OCI-LY3 (cell line): ENCODE measurements around the gene TCAIM.

Experiments
- H2AFZ ChIP-seq: fragments of 200-600, 300-600 bp; shearing (Covaris generic); 2 replicates; pipeline ENCODE4 v1.6.0; 2014; ENCODE audit warnings: antibody characterized with exemption, low read depth, low read length
- H3K27ac ChIP-seq: fragments of 200-600, 300-600 bp; sonication (generic); 2 replicates; pipeline ENCODE4 v1.5.1; 2014; ENCODE audit warnings: mild to moderate bottlenecking, low read length, moderate library complexity, mixed read lengths
- H3K27me3 ChIP-seq: fragments of 200-600, 300-600 bp; sonication (generic); 2 replicates; pipeline ENCODE4 v1.6.1; 2014; ENCODE audit warnings: low read depth, low read length, mixed read lengths
- H3K36me3 ChIP-seq: fragments of 200-600, 300-600 bp; sonication (generic); replicated peaks from 2 replicates; pipeline ENCODE3; 2014; ENCODE audit warnings: low read depth, low read length, mixed read lengths
- H3K4me1 ChIP-seq: fragments of 300-600, 200-600 bp; sonication (generic); 2 replicates; pipeline ENCODE4 v1.6.1; 2014; ENCODE audit warnings: low read length, mixed read lengths
- H3K4me2 ChIP-seq: fragments of 200-600, 300-600 bp; sonication (generic); 2 replicates; pipeline ENCODE4 v1.6.1; 2014; ENCODE audit warnings: low read length, mixed read lengths
- H3K4me3 ChIP-seq: fragments of 300-600, 200-600 bp; sonication (generic); 2 replicates; pipeline ENCODE4 v1.5.1; 2014; ENCODE audit warnings: antibody characterized with exemption, mild to moderate bottlenecking, low read length, moderate library complexity
- H3K79me2 ChIP-seq: fragments of 300-600, 200-600 bp; shearing (Covaris generic); 2 replicates; pipeline ENCODE4 v1.6.1; 2014; ENCODE audit warnings: mild to moderate bottlenecking, low read length, mixed read lengths
- H3K9ac ChIP-seq: fragments of 300-600, 200-600 bp; shearing (Covaris generic); 2 replicates; pipeline ENCODE4 v1.6.0; 2014; ENCODE audit warnings: mild to moderate bottlenecking, low read length, moderate library complexity
- H3K9me3 ChIP-seq: fragments of 200-600, 300-600 bp; shearing (Covaris generic); 2 replicates; pipeline ENCODE4 v1.6.1; 2014; ENCODE audit warnings: low read length, mixed read lengths; ENCODE audit not compliant: insufficient read depth
- H4K20me1 ChIP-seq: fragments of 200-600, 300-600 bp; sonication (generic); 2 replicates; pipeline ENCODE4 v1.6.1; 2016; ENCODE audit warnings: low read length, mixed read lengths; ENCODE audit not compliant: insufficient read depth
- EZH2phosphoT487 ChIP-seq: fragments of 200-600 bp; shearing (Covaris generic); IDR thresholded peaks from 2 replicates; pipeline ENCODE4 v1.6.1; 2018; ENCODE audit warnings: antibody characterized with exemption, mixed run types, low read depth
- TF ChIP-seq, protein P1 (sequence below): fragments of 200-600, 300-600 bp; sonication (generic); IDR thresholded peaks from 2 replicates; pipeline ENCODE4 v1.5.1; 2014; ENCODE audit warnings: antibody characterized with exemption, low read length, low read depth

Gene TCAIM

DNA sequence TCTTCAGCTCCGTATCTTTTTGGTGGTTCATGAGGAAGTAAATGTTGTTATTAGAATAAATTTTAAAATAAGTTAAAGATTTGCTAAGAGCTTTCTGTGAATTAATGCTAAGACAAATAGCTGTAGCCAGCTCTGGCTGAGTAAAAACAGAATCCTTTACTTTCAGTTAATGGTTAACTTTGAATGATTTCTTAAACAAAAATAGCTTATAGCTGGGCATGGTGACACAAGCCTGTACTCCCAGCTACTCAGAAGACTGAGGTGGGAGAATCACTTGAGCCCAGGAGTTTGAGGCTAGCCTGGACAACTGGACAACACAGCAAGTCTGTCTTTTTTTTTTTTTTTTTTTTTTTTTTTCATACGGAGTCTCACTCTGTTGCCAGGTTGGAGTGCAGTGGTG is 25.0 kb downstream of the TCAIM start:
- no peak for TF ChIP-seq EZH2phosphoT487
- TF ChIP-seq, protein P1, sequence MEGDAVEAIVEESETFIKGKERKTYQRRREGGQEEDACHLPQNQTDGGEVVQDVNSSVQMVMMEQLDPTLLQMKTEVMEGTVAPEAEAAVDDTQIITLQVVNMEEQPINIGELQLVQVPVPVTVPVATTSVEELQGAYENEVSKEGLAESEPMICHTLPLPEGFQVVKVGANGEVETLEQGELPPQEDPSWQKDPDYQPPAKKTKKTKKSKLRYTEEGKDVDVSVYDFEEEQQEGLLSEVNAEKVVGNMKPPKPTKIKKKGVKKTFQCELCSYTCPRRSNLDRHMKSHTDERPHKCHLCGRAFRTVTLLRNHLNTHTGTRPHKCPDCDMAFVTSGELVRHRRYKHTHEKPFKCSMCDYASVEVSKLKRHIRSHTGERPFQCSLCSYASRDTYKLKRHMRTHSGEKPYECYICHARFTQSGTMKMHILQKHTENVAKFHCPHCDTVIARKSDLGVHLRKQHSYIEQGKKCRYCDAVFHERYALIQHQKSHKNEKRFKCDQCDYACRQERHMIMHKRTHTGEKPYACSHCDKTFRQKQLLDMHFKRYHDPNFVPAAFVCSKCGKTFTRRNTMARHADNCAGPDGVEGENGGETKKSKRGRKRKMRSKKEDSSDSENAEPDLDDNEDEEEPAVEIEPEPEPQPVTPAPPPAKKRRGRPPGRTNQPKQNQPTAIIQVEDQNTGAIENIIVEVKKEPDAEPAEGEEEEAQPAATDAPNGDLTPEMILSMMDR = no peak
- Histone ChIP-seq H3K9ac (no peak overlapping the region; the same call in 1 of the 2 replicates), H3K4me3 (no peak overlapping the region; the same call in 1 of the 2 replicates)

DNA sequence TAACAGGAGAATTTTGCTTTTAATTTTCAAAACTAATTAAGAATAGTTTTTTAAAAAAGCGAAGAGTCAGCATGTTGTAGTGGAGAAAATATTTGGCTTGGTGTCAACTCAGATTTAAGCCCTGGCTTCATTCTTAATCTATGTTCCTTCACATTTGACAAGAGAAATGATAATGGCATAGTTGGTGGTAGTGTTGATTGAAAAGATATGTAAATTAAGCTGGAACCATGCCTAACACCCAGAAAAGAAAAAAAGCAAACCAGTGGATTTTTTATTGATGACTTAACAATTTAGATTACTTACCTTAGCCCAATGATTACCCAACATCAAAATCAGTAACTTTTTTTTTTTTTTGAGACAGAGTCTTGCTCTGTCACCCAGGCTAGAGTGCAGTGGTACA is 27.4 kb downstream of the TCAIM start:
- H3K4me3 ChIP-seq = no peak overlapping the region
- TF ChIP-seq, protein P1 = no peak
- TF ChIP-seq EZH2phosphoT487 = no peak
- no peaks in the 10 kb centered on the region for H4K20me1 ChIP-seq

More for the DNA sequence above, 25.0 kb downstream of the TCAIM start:
- Histone ChIP-seq H4K20me1 (no peaks in the 10 kb centered on the region), H2AFZ (no peak overlapping the region), H3K27me3 (no peaks in the 10 kb centered on the region), H3K4me1 (peaks cover 22% of the 10 kb centered on the region), H3K27ac (no peak overlapping the region), H3K79me2 (no peaks in the 10 kb centered on the region), H3K9me3 (no peaks in the 10 kb centered on the region), H3K36me3 (no peaks in the 10 kb centered on the region), H3K4me2 (peak overlapping the region; percentile 46)

DNA sequence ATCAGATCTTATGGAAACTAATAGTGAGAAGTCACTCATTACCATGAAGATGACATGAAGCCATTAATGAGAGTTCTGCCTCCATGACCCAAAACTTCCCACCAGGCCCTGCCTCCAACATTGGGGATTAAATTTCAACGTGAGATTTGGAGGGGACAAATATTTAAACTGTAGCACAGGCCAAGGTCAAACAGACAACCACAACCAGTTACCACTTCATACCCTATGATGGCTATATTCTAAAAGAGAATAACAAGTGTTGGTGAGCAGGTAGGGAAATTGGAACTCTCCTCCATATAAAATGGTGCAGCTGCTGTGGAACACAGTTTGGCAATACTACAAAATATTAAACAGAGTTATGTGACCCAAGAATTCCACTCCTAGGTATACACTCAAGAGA is 36.9 kb downstream of the TCAIM start:
- no peak overlapping the region for H3K4me3 ChIP-seq
- H3K9ac ChIP-seq = no peak overlapping the region
- H3K27me3 ChIP-seq = no peaks in the 10 kb centered on the region
- H2AFZ ChIP-seq = no peak overlapping the region
- no peak overlapping the region for H3K4me2 ChIP-seq
- no peaks in the 10 kb centered on the region for H3K4me1 ChIP-seq
- H3K79me2 ChIP-seq = no peaks in the 10 kb centered on the region
- no peaks in the 10 kb centered on the region for H4K20me1 ChIP-seq
- H3K36me3 ChIP-seq = peaks cover 4% of the 10 kb centered on the region
- TF ChIP-seq, protein P1 = no peak
- TF ChIP-seq EZH2phosphoT487 = no peak
- no peak overlapping the region for H3K27ac ChIP-seq
- no peaks in the 10 kb centered on the region for H3K9me3 ChIP-seq

More for the DNA sequence above, 27.4 kb downstream of the TCAIM start:
- H3K9ac ChIP-seq = no peak overlapping the region
- no peak overlapping the region for H3K4me2 ChIP-seq
- no peaks in the 10 kb centered on the region for H3K9me3 ChIP-seq
- H3K4me1 ChIP-seq = peaks cover 22% of the 10 kb centered on the region
- no peaks in the 10 kb centered on the region for H3K79me2 ChIP-seq
- H2AFZ ChIP-seq = no peak overlapping the region
- H3K27ac ChIP-seq = no peak overlapping the region
- no peaks in the 10 kb centered on the region for H3K27me3 ChIP-seq
- H3K36me3 ChIP-seq = no peaks in the 10 kb centered on the region

DNA sequence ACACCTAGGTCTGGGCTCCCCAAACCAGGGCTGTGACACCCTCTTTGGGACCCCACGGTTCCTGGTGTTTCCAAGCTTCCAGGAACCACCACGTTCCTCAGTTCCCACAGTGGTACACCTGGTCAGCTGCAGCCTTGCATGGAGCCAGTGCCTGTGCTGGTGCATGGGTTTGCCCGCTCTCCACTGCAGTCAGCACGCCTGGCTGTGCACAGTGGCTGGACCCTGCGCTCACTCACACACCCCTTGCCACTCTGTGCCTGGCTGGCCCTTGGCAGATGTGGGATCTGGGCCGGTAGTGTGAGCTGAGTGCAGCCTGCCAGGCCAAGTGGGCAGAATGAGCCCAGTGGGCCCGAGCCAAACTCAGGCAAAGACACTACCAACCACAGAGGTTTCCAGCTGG is 48.8 kb downstream of the TCAIM start:
- peaks cover 7% of the 10 kb centered on the region for H3K36me3 ChIP-seq
- H3K27me3 ChIP-seq = no peaks in the 10 kb centered on the region
- no peaks in the 10 kb centered on the region for H3K4me1 ChIP-seq
- no peak overlapping the region for H3K4me2 ChIP-seq
- no peak overlapping the region for H3K4me3 ChIP-seq
- H4K20me1 ChIP-seq = no peaks in the 10 kb centered on the region
- peaks cover 6% of the 10 kb centered on the region; the same call in 1 of the 2 replicates for H3K9me3 ChIP-seq
- no peak overlapping the region for H3K27ac ChIP-seq
- no peak overlapping the region for H3K9ac ChIP-seq
- TF ChIP-seq, protein P1 = no peak
- TF ChIP-seq EZH2phosphoT487 = no peak
- no peaks in the 10 kb centered on the region for H3K79me2 ChIP-seq
- H2AFZ ChIP-seq = no peak overlapping the region
